Ovary (tissue), 3 donors: ENCODE data around the gene HDAC11.

ENCODE experiments used
- CTCF ChIP-seq, 3 donors: fragments of 450-650 bp in 2 of 3; fragments of 200-600 bp in 1 of 3; IDR thresholded peaks; one replicate each; pipeline versions ENCODE4 v1.5.1 to v1.8.0; 2016 to 2022; ENCODE audit warnings: antibody characterized with exemption in 3 of 3, mild to moderate bottlenecking in 1 of 3
- POLR2A ChIP-seq: fragments of 450-650 bp; IDR thresholded peaks from one replicate; pipeline ENCODE4 v1.6.1; 2017; ENCODE audit warnings: antibody characterized with exemption, mild to moderate bottlenecking, moderate library complexity
- donor health status: DM: no; HTN: no; CAD: no.

DNA sequence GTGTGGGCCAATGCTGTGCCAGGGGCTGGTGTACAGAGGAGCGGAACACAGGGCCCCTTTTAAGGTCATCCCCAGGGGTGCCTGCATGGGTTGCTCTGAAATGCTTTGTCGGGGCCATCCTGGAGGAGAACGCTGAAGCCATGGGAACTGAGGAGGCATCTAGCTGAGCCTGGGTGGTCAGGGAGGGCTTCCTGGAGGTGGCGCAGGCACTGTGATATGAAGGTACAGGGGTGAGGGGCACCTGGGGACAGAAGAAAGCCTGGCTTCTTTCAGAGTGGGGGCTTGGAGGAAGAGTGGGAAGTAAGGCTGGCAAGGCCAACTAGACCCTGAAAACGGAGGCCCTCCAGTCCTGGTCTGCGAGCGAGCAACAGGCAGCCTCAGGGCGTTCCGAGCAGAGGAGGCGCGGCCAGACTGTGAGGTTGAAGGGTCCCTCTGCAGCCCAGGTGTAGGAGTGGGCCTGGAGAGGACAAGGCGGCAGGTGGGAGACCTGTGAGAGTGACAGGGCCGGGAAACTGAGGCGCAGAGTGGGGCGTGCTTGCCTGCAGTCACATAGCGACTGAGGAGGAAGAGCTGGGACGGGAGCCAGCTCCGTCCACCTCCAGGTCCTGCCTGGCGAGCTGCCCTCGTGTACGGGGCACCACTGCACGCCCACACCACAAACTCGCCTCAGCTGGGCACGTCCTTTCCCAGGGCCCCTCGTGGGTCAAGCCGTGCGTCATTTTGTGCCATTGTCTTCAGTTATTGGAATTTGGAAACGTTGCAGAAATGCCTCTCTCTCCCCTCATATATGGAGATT lies 72.9 kb downstream of the HDAC11 start:
- TF ChIP-seq CTCF (IDR thresholded peaks at IDR 0.05), result no peak
- TF ChIP-seq POLR2A, result no peak
